H1 (cell line): Measurements from ENCODE around the gene ORC6. TPM values are rescaled to one million over a fixed set of nuclear protein-coding genes. Genes with fewer than 3 reads are reported as not detected.

Experiments used
- CTCF ChIA-PET: fragments of 300-600 bp; sonication (Branson Sonifier 250); formaldehyde crosslinking; loops from one replicate; lab custom pipeline; 2021; ENCODE audit not compliant: partially characterized antibody; lab: Charles Lee
- POLR2A ChIA-PET: fragments of 300-600 bp; sonication (Branson Sonifier 250); formaldehyde crosslinking; loops from one replicate; lab custom pipeline; 2021; ENCODE audit warnings: inconsistent platforms; ENCODE audit not compliant: partially characterized antibody; lab: Charles Lee
- DNase-seq, 2 experiments: peaks; one replicate each; pipeline versions ENCODE4 v3.0.0 to v3.0.0-alpha.2; 2010 to 2022; ENCODE audit warnings: low spot score in 2 of 2, low read depth in 1 of 2, mixed read lengths in 1 of 2
- FAIRE-seq: peaks from 2 replicates; lab custom pipeline; 2011; peaks lifted over from hg19 to GRCh38; lab: Jason Lieb, UNC
- H2AFZ ChIP-seq: 2 replicates; pipeline ENCODE4 v1.8.1; 2012; ENCODE audit warnings: low read length, inconsistent platforms
- H2AK5ac ChIP-seq: 2 replicates; pipeline ENCODE4 v1.6.1; 2013; ENCODE audit warnings: low read depth, low read length
- H2BK120ac ChIP-seq: replicated peaks from 2 replicates; pipeline ENCODE3; 2013; ENCODE audit warnings: low read depth, low read length, inconsistent platforms
- H2BK12ac ChIP-seq: 2 replicates; pipeline ENCODE4 v1.6.1; 2013; ENCODE audit warnings: low read depth, low read length
- H2BK15ac ChIP-seq: 2 replicates; pipeline ENCODE4 v1.6.1; 2013; ENCODE audit warnings: low read length
- H2BK20ac ChIP-seq: 2 replicates; pipeline ENCODE4 v1.6.1; 2013; ENCODE audit warnings: low read length
- H2BK5ac ChIP-seq: 2 replicates; pipeline ENCODE4 v1.6.1; 2013; ENCODE audit warnings: low read depth, low read length
- H3K14ac ChIP-seq: 2 replicates; pipeline ENCODE4 v1.6.1; 2013; ENCODE audit warnings: inconsistent platforms; ENCODE audit not compliant: insufficient read length
- H3K18ac ChIP-seq: 2 replicates; pipeline ENCODE4 v1.6.1; 2013; ENCODE audit warnings: low read length; ENCODE audit errors: extremely low read depth
- H3K23ac ChIP-seq: 2 replicates; pipeline ENCODE4 v1.6.1; 2013; ENCODE audit warnings: inconsistent platforms; ENCODE audit not compliant: insufficient read length
- H3K23me2 ChIP-seq: 2 replicates; pipeline ENCODE4 v1.6.1; 2013; ENCODE audit warnings: low read depth, low read length
- H3K27ac ChIP-seq: 2 replicates; pipeline ENCODE4 v1.6.1; 2011; ENCODE audit warnings: low read depth, low read length, inconsistent platforms
- H3K27me3 ChIP-seq, 4 experiments: replicated peaks in 1 of 4; 1 replicate in 1 of 4; 2 replicates in 3 of 4; pipeline versions ENCODE4 v1.6.1 to v1.8.1; 2011 to 2013; ENCODE audit warnings: low read length in 3 of 4, mild to moderate bottlenecking in 3 of 4, inconsistent platforms in 2 of 4, mixed read lengths in 2 of 4, moderate library complexity in 1 of 4; ENCODE audit not compliant: control insufficient read depth in 3 of 4, insufficient read depth in 3 of 4; ENCODE audit errors: extremely low read depth in 1 of 4
- H3K36me3 ChIP-seq, 4 experiments: 2 replicates each; pipeline versions ENCODE4 v1.6.1 to v1.8.1; 2011 to 2013; ENCODE audit warnings: mild to moderate bottlenecking in 4 of 4, low read length in 3 of 4, moderate library complexity in 2 of 4, control low read depth in 1 of 4, inconsistent platforms in 1 of 4; ENCODE audit not compliant: insufficient read depth in 4 of 4, control insufficient read depth in 2 of 4
- H3K4ac ChIP-seq: replicated peaks from 2 replicates; pipeline ENCODE3; 2013; ENCODE audit warnings: low read length, low read depth, mixed read lengths, inconsistent platforms; ENCODE audit not compliant: insufficient read length
- H3K4me1 ChIP-seq, 4 experiments: replicated peaks in 1 of 4; 1 replicate in 1 of 4; 2 replicates in 3 of 4; pipeline versions ENCODE4 v1.6.1 to v1.8.1; 2011 to 2013; ENCODE audit warnings: low read length in 3 of 4, inconsistent platforms in 2 of 4, mixed read lengths in 1 of 4; ENCODE audit not compliant: insufficient read depth in 4 of 4, control insufficient read depth in 3 of 4
- H3K4me2 ChIP-seq, 2 experiments: 2 replicates each; pipeline versions ENCODE4 v1.6.1 to v1.8.1; 2011 to 2013; ENCODE audit warnings: low read depth in 2 of 2, low read length in 2 of 2, control low read depth in 1 of 2, inconsistent platforms in 1 of 2, mild to moderate bottlenecking in 1 of 2; ENCODE audit not compliant: insufficient read depth in 1 of 2
- H3K4me3 ChIP-seq, 4 experiments: fragments of 200-600, 300-600 bp in 1 of 4; sonication (generic), shearing (Covaris generic), sonication (Bioruptor Twin) in 1 of 4; 2 replicates each; pipeline versions ENCODE4 v1.5.1 to v1.8.1; 2011 to 2016; ENCODE audit warnings: low read length in 4 of 4, low read depth in 3 of 4, control low read depth in 2 of 4, inconsistent platforms in 2 of 4, mild to moderate bottlenecking in 2 of 4, mixed read lengths in 1 of 4, moderate library complexity in 1 of 4; ENCODE audit not compliant: insufficient read depth in 2 of 4; ENCODE audit errors: extremely low read depth in 1 of 4
- H3K56ac ChIP-seq: replicated peaks from 2 replicates; pipeline ENCODE3; 2013; ENCODE audit warnings: low read depth, mild to moderate bottlenecking, mixed read lengths, low read length, inconsistent platforms; ENCODE audit not compliant: insufficient read length
- H3K79me1 ChIP-seq: 2 replicates; pipeline ENCODE4 v1.6.1; 2013; ENCODE audit warnings: low read depth, low read length, control low read depth
- H3K79me2 ChIP-seq, 2 experiments: 2 replicates each; pipeline versions ENCODE4 v1.6.1 to v1.8.1; 2012 to 2013; ENCODE audit warnings: low read length in 2 of 2, mild to moderate bottlenecking in 2 of 2, inconsistent platforms in 1 of 2; ENCODE audit not compliant: insufficient read depth in 2 of 2, control insufficient read depth in 1 of 2
- H3K9ac ChIP-seq, 4 experiments: replicated peaks in 1 of 4; 1 replicate in 1 of 4; 2 replicates in 3 of 4; pipeline versions ENCODE4 v1.6.1 to v1.8.1; 2011 to 2013; ENCODE audit warnings: low read depth in 3 of 4, low read length in 3 of 4, control low read depth in 2 of 4, mild to moderate bottlenecking in 2 of 4, moderate library complexity in 2 of 4, inconsistent platforms in 1 of 4; ENCODE audit errors: extremely low read depth in 1 of 4
- H3K9me3 ChIP-seq, 2 experiments: 2 replicates each; pipeline versions ENCODE4 v1.6.1 to v1.8.1; 2012 to 2013; ENCODE audit warnings: mild to moderate bottlenecking in 2 of 2, moderate library complexity in 2 of 2, control low read depth in 1 of 2, inconsistent platforms in 1 of 2, low read depth in 1 of 2, low read length in 1 of 2, mixed read lengths in 1 of 2; ENCODE audit not compliant: insufficient read depth in 2 of 2
- H4K20me1 ChIP-seq, 2 experiments: replicated peaks in 1 of 2; 2 replicates each; pipeline versions ENCODE3 to v1.8.1; 2011 to 2013; ENCODE audit warnings: inconsistent platforms in 2 of 2, low read length in 2 of 2, mild to moderate bottlenecking in 1 of 2; ENCODE audit not compliant: insufficient read depth in 2 of 2, control insufficient read depth in 1 of 2
- H4K5ac ChIP-seq: 2 replicates; pipeline ENCODE4 v1.6.1; 2013; ENCODE audit warnings: low read length, low read depth, mixed read lengths, inconsistent platforms; ENCODE audit not compliant: insufficient read length
- H4K8ac ChIP-seq: 2 replicates; pipeline ENCODE4 v1.8.0; 2013; ENCODE audit warnings: mild to moderate bottlenecking, moderate library complexity, low read length, inconsistent platforms; ENCODE audit not compliant: insufficient read depth; ENCODE audit errors: extremely low read depth
- H4K91ac ChIP-seq: replicated peaks from 2 replicates; pipeline ENCODE3; 2013; ENCODE audit warnings: low read length, mixed read lengths, inconsistent platforms; ENCODE audit not compliant: insufficient read length
- CBX8 ChIP-seq: fragments of 300-800, 300-1000 bp; sonication (generic); IDR thresholded peaks from 2 replicates; pipeline ENCODE4 v1.7.1; 2016; ENCODE audit warnings: low read depth, low read length, borderline replicate concordance
- EGR1 ChIP-seq: IDR thresholded peaks from 2 replicates; pipeline ENCODE4 v1.6.1; 2011; ENCODE audit warnings: low read depth, low read length, borderline replicate concordance
- GTF2F1 ChIP-seq: IDR thresholded peaks from 2 replicates; pipeline ENCODE4 v1.6.1; 2012; ENCODE audit warnings: low read depth, low read length, improper control_type of control experiment, borderline replicate concordance
- NRF1 ChIP-seq: IDR thresholded peaks from 2 replicates; pipeline ENCODE4 v1.6.1; 2011; ENCODE audit warnings: mild to moderate bottlenecking, low read depth, low read length, improper control_type of control experiment
- POLR2A ChIP-seq, 2 experiments: IDR thresholded peaks; 1 replicate in 1 of 2; 2 replicates in 1 of 2; pipeline ENCODE4 v1.6.1; 2011; ENCODE audit warnings: low read depth in 2 of 2, low read length in 2 of 2, mild to moderate bottlenecking in 2 of 2; ENCODE audit errors: control extremely low read depth in 1 of 2
- RNF2 ChIP-seq: fragments of 200-900, 300-1000 bp; sonication (generic); IDR thresholded peaks from 2 replicates; pipeline ENCODE4 v1.7.1; 2016; ENCODE audit warnings: borderline replicate concordance, low read depth, mild to moderate bottlenecking, antibody characterized with exemption, low read length; ENCODE audit not compliant: poor library complexity, severe bottlenecking; ENCODE audit errors: missing control alignments
- SAP30 ChIP-seq: fragments of 300-600 bp; sonication (generic); IDR thresholded peaks from 2 replicates; pipeline ENCODE4 v1.7.1; 2012; ENCODE audit warnings: low read length, moderate library complexity, mild to moderate bottlenecking, inconsistent platforms; ENCODE audit not compliant: insufficient read depth, insufficient replicate concordance
- SIN3A ChIP-seq, 2 experiments: IDR thresholded peaks in 1 of 2; conservative IDR thresholded peaks in 1 of 2; 2 replicates each; pipeline ENCODE4 v1.6.1; 2011 to 2012; ENCODE audit warnings: low read length in 2 of 2, improper control_type of control experiment in 1 of 2, low read depth in 1 of 2, mild to moderate bottlenecking in 1 of 2
- SIRT6 ChIP-seq: IDR thresholded peaks from one replicate; pipeline ENCODE4 v1.7.1; 2012; ENCODE audit warnings: low read length, inconsistent platforms
- SIX5 ChIP-seq: IDR thresholded peaks from 2 replicates; pipeline ENCODE4 v1.6.1; 2011; ENCODE audit warnings: mild to moderate bottlenecking, low read depth, low read length
- SUZ12 ChIP-seq: fragments of 200-600 bp; sonication (generic); IDR thresholded peaks from 2 replicates; pipeline ENCODE4 v1.6.1; 2012; ENCODE audit warnings: mild to moderate bottlenecking, inconsistent platforms, low read length, moderate library complexity, mixed read lengths
- WGBS, 2 experiments: shearing (Covaris generic) in 1 of 2; methylation state at CpG; one replicate each; pipeline versions ENCODE4 v1.1.6 to v1.1.7; 2013 to 2015; ENCODE audit warnings: low lambda C conversion rate in 2 of 2, mixed read lengths in 2 of 2, inconsistent platforms in 1 of 2, low coverage in 1 of 2, missing lambda C conversion rate in 1 of 2; ENCODE audit not compliant: insufficient replicate concordance in 2 of 2, insufficient coverage in 1 of 2, insufficient read length in 1 of 2; ENCODE audit errors: extremely low coverage in 1 of 2, missing lambda C conversion rate in 1 of 2; 5-methylcytosine and 5-hydroxymethylcytosine counted together
- polyA plus RNA-seq, 7 experiments: library from polyadenylated mRNA; depleted of rRNA in 3 of 7; stranded (reverse) in 5 of 7; unstranded in 2 of 7; fragments of >200 nt in 5 of 7; fragments of 200-250 nt in 2 of 7; gene quantifications; 1 replicate in 5 of 7; 2 replicates in 1 of 7; 4 replicates in 1 of 7; pipeline versions ENCODE4 v1.2.1 to v1.2.3, GENCODE V29; 2011 to 2013; ENCODE audit warnings: missing spikeins in 2 of 7, mixed read lengths in 2 of 7
- total RNA-seq: library from RNA; stranded (reverse); fragmentation: NEBNext Ultra II Directional; extraction: Animal tissue kit (Norgen Biotek cat#: 25700); gene quantifications from 2 replicates; pipeline ENCODE4 v1.2.1, GENCODE V29; 2021

ORC6 gene
- total and polyA plus RNA-seq, 2 of the 8 experiments (the other 6 are each of a cell fraction or from before 2014, with no cell fraction given): 41.8 to 67.4 TPM

- H3K79me1 ChIP-seq: no peaks in the 10 kb centered on the region
- no peak overlapping the region for H2BK20ac ChIP-seq
- H4K20me1 ChIP-seq: no peaks in the 10 kb centered on the region
- no peaks in the 10 kb centered on the region for H3K4me1 ChIP-seq
- H3K27me3 ChIP-seq: no peaks in the 10 kb centered on the region
- no peak overlapping the region for H2BK15ac ChIP-seq
- no peak overlapping the region for H3K27ac ChIP-seq
- POLR2A ChIA-PET: interaction anchor here (0.7 kb wide), 1 partner anchor 1888 kb away, joined by 3 read pairs; no protein-coding TSS in a partner anchor
- no peak overlapping the region for H3K4me2 ChIP-seq
- peak in 1 of 2 experiments; percentile 2 for DNase-seq
- TF ChIP-seq SIN3A (conservative IDR thresholded peaks at IDR 0.05 in 1 of 2, IDR thresholded peaks at IDR 0.05 in 1 of 2; ENCODE audit: low read depth in 1 of 2, low read length in 2 of 2) (no peak), GTF2F1 (no peak), SAP30 (no peak), CBX8 (no peak), POLR2A (IDR thresholded peaks at IDR 0.05; ENCODE audit: control extremely low read depth in 1 of 2, low read depth in 2 of 2, low read length in 2 of 2) (no peak), RNF2 (no peak), EGR1 (no peak), SUZ12 (no peak), SIX5 (no peak), SIRT6 (no peak), NRF1 (no peak)
- no peak overlapping the region for H4K5ac ChIP-seq
- no peak overlapping the region for H2AK5ac ChIP-seq
- H2AFZ ChIP-seq: no peak overlapping the region
- H3K56ac ChIP-seq: no peak overlapping the region
- H4K91ac ChIP-seq: no peak overlapping the region
- no peaks in the 10 kb centered on the region for H3K23me2 ChIP-seq
- no peak overlapping the region for H3K23ac ChIP-seq
- CTCF ChIA-PET: no interaction called here
- H3K18ac ChIP-seq: no peak overlapping the region
- H3K14ac ChIP-seq: no peak overlapping the region
- H3K9me3 ChIP-seq: no peaks in the 10 kb centered on the region
- no peak overlapping the region for H2BK12ac ChIP-seq
- 91% methylated on average over 8 of the region's 8 CpGs; no CpG with 5 or more reads in 1 of the 2 experiments for WGBS, 2 experiments
- no peak for FAIRE-seq
- H3K4ac ChIP-seq: no peak overlapping the region
- H3K9ac ChIP-seq: no peak overlapping the region
- no peaks in the 10 kb centered on the region for H3K36me3 ChIP-seq
- H2BK5ac ChIP-seq: no peak overlapping the region
- no peak overlapping the region for H2BK120ac ChIP-seq
- no peak overlapping the region for H3K4me3 ChIP-seq
- peak overlapping the region; percentile 72; the same call in 1 of the 2 replicates for H4K8ac ChIP-seq
- H3K79me2 ChIP-seq: no peaks in the 10 kb centered on the region
These were observed 28.8 kb downstream of the ORC6 start for GRCh38 chr16:46718214-46718613.
